Measurements from ENCODE around the gene SLC25A27.

DNA sequence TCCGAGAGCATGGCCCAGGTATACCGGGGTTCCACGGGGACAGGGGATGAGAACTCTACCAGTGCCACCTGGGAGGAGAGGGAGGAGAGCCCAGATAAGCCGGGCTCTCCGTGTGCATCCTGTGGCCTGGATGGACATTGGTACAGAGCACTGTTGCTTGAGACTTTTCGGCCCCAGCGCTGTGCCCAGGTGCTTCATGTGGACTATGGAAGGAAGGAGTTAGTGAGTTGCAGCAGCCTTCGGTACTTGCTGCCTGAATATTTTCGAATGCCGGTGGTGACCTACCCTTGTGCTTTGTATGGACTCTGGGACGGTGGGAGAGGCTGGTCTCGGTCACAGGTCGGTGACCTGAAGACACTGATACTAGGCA, 36.2 kb downstream of the SLC25A27 start:
- TF ChIP-seq, protein P1, sequence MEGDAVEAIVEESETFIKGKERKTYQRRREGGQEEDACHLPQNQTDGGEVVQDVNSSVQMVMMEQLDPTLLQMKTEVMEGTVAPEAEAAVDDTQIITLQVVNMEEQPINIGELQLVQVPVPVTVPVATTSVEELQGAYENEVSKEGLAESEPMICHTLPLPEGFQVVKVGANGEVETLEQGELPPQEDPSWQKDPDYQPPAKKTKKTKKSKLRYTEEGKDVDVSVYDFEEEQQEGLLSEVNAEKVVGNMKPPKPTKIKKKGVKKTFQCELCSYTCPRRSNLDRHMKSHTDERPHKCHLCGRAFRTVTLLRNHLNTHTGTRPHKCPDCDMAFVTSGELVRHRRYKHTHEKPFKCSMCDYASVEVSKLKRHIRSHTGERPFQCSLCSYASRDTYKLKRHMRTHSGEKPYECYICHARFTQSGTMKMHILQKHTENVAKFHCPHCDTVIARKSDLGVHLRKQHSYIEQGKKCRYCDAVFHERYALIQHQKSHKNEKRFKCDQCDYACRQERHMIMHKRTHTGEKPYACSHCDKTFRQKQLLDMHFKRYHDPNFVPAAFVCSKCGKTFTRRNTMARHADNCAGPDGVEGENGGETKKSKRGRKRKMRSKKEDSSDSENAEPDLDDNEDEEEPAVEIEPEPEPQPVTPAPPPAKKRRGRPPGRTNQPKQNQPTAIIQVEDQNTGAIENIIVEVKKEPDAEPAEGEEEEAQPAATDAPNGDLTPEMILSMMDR (IDR thresholded peaks at IDR 0.05): no peak
- TF ChIP-seq POLR2A (IDR thresholded peaks at IDR 0.05): no peak

All from adrenal gland (tissue), 5 donors.